ENCODE results near the gene PLCH1.

The PLCH1 gene

GRCh38 chr3:155457591-155457990 is 287.3 kb downstream of the PLCH1 start:
- DNase-seq (ENCODE audit: low spot score) = no peak

GRCh38 chr3:155455765-155456164 is 289.1 kb downstream of the PLCH1 start:
- no peak for DNase-seq (ENCODE audit: low spot score)

GRCh38 chr3:155453512-155453911 is 291.4 kb downstream of the PLCH1 start:
- no peak for DNase-seq (ENCODE audit: low spot score)

GRCh38 chr3:155449613-155450267 is 295.1 kb downstream of the PLCH1 start:
- no peak for DNase-seq (ENCODE audit: low spot score)

- DNase-seq (ENCODE audit: low spot score) = no peak
Observed at GRCh38 chr3:155448531-155448930, 296.3 kb downstream of the PLCH1 start.

GRCh38 chr3:155446366-155446765 is 298.5 kb downstream of the PLCH1 start:
- DNase-seq (ENCODE audit: low spot score) = no peak

GRCh38 chr3:155444771-155445170 is 300.1 kb downstream of the PLCH1 start:
- no peak for DNase-seq (ENCODE audit: low spot score)

- no peak for DNase-seq (ENCODE audit: low spot score)
Observed at GRCh38 chr3:155443815-155444214, 301.1 kb downstream of the PLCH1 start.

- DNase-seq (ENCODE audit: low spot score) = no peak
Observed at GRCh38 chr3:155442072-155442471, 302.8 kb downstream of the PLCH1 start.

GRCh38 chr3:155441506-155441905 is 303.4 kb downstream of the PLCH1 start:
- no peak for DNase-seq (ENCODE audit: low spot score)

- peak; percentile 24 for DNase-seq (ENCODE audit: low spot score)
Observed at GRCh38 chr3:155441026-155441425, 303.8 kb downstream of the PLCH1 start.

GRCh38 chr3:155435821-155436220 is 309.1 kb downstream of the PLCH1 start:
- DNase-seq (ENCODE audit: low spot score) = no peak

GRCh38 chr3:155431856-155432570 is 312.9 kb downstream of the PLCH1 start:
- DNase-seq (ENCODE audit: low spot score) = no peak

- DNase-seq (ENCODE audit: low spot score) = no peak
Observed at GRCh38 chr3:155428563-155428962, 316.3 kb downstream of the PLCH1 start.

GRCh38 chr3:155426524-155427230 is 318.2 kb downstream of the PLCH1 start:
- DNase-seq (ENCODE audit: low spot score) = no peak

- no peak for DNase-seq (ENCODE audit: low spot score)
Observed at GRCh38 chr3:155425396-155425795, 319.5 kb downstream of the PLCH1 start.

GRCh38 chr3:155424323-155424710 is 320.6 kb downstream of the PLCH1 start:
- DNase-seq (ENCODE audit: low spot score) = no peak

GRCh38 chr3:155423526-155424322 is 321.1 kb downstream of the PLCH1 start:
- DNase-seq (ENCODE audit: low spot score) = no peak

GRCh38 chr3:155420881-155421486 is 323.9 kb downstream of the PLCH1 start:
- no peak for DNase-seq (ENCODE audit: low spot score)

GRCh38 chr3:155420406-155420805 is 324.5 kb downstream of the PLCH1 start:
- DNase-seq (ENCODE audit: low spot score) = no peak

GRCh38 chr3:155418407-155418806 is 326.5 kb downstream of the PLCH1 start:
- DNase-seq (ENCODE audit: low spot score) = peak; percentile 6

- DNase-seq (ENCODE audit: low spot score) = no peak
Observed at GRCh38 chr3:155417119-155417517, 327.8 kb downstream of the PLCH1 start.
